Ishikawa (cell line): ENCODE measurements around the gene MYH7B.
A peak's percentile ranks its signal among the peaks of the same experiment; 100 is the strongest.

Source experiments
- CEBPB ChIP-seq: IDR thresholded peaks from 2 replicates; pipeline ENCODE4 v1.6.1; 2012
- CREB1 ChIP-seq: IDR thresholded peaks from 2 replicates; pipeline ENCODE4 v1.6.1; 2012; ENCODE audit warnings: low read depth
- EGR1 ChIP-seq: IDR thresholded peaks from 2 replicates; pipeline ENCODE4 v1.6.1; 2012
- EP300 ChIP-seq: IDR thresholded peaks from 2 replicates; pipeline ENCODE4 v1.6.1; 2012; ENCODE audit warnings: borderline replicate concordance
- FOXM1 ChIP-seq: IDR thresholded peaks from 2 replicates; pipeline ENCODE4 v1.6.1; 2012; ENCODE audit warnings: low read depth, borderline replicate concordance
- NFIC ChIP-seq: IDR thresholded peaks from 2 replicates; pipeline ENCODE4 v1.6.1; 2012
- RAD21 ChIP-seq: IDR thresholded peaks from 2 replicates; pipeline ENCODE4 v1.6.1; 2012; ENCODE audit warnings: low read depth
- TAF1 ChIP-seq: IDR thresholded peaks from 2 replicates; pipeline ENCODE4 v1.6.1; 2012; ENCODE audit warnings: low read depth, mild to moderate bottlenecking
- TCF12 ChIP-seq: IDR thresholded peaks from 2 replicates; pipeline ENCODE4 v1.6.1; 2012; ENCODE audit warnings: low read depth
- TEAD4 ChIP-seq: IDR thresholded peaks from 2 replicates; pipeline ENCODE4 v1.6.1; 2012
- YY1 ChIP-seq: IDR thresholded peaks from 2 replicates; pipeline ENCODE4 v1.6.1; 2012; ENCODE audit warnings: low read depth
- ZBTB7A ChIP-seq: IDR thresholded peaks from 2 replicates; pipeline ENCODE4 v1.6.1; 2012; ENCODE audit warnings: low read depth
- TF ChIP-seq, protein P1 (sequence below): IDR thresholded peaks from 2 replicates; pipeline ENCODE4 v1.6.1; 2012
- TF ChIP-seq, protein P2 (sequence below): IDR thresholded peaks from 2 replicates; pipeline ENCODE4 v1.6.1; 2012
- TF ChIP-seq, protein P3 (sequence below): IDR thresholded peaks from 2 replicates; pipeline ENCODE4 v1.6.1; 2012; ENCODE audit warnings: low read depth, mild to moderate bottlenecking

MYH7B gene

DNA sequence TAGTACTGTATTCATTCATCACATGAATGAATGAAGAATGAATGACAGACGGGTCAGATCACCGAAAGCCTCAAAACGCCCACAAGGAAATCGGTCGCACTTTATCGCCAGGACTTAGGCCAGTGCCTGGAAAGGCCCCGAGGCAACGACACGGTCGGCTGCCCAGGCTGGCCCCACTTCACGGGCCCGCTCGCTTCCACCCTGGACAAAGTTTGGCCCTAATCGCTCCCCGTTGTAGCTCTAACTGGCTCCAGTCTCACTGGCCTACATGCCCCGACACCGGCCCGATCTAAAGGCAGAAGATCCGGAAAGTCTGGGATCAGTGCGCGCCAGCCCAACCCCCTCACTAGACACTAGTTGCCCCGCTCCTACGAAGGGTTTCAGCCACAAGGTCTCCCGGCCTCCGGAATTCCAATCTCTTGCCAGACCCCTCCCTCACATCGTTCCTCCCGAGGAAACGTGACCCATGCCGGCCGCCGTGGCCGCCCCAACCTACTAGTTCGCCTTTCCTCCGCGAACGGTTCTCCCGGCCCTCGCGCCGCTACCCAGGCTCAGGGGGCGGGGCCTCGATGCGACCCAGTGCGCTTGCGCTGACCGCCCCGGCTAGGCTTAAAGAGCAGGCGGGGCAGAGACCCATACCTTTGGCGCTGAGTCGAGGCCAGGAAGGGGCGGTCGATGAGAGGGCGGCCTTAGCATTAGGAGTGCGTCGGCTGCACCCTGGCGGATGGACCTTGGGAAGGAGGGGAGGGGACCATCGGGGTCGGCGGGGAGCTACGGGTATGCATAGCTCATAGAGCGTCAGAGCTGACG, at the start of gene MYH7B, which contains the start of gene GSS:
MYH7B (plus strand) TSS at position 638 of the 810 bp plus-strand sequence. CDS start 22,138 bp downstream, outside the sequence.
GSS (minus strand) TSS at position 576 of the 810 bp plus-strand sequence. CDS start 3,954 bp downstream, outside the sequence.
- TF ChIP-seq, protein P1, sequence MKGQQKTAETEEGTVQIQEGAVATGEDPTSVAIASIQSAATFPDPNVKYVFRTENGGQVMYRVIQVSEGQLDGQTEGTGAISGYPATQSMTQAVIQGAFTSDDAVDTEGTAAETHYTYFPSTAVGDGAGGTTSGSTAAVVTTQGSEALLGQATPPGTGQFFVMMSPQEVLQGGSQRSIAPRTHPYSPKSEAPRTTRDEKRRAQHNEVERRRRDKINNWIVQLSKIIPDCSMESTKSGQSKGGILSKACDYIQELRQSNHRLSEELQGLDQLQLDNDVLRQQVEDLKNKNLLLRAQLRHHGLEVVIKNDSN: peak; percentile 4; the same call in 1 of the 2 replicates
- no peak for TF ChIP-seq EP300
- TF ChIP-seq CEBPB: no peak
- TF ChIP-seq TCF12: peak; percentile 66
- TF ChIP-seq NFIC: no peak
- no peak; the same call in 1 of the 2 replicates for TF ChIP-seq ZBTB7A
- TF ChIP-seq EGR1: no peak
- TF ChIP-seq TEAD4: peak; percentile 59
- TF ChIP-seq, protein P2, sequence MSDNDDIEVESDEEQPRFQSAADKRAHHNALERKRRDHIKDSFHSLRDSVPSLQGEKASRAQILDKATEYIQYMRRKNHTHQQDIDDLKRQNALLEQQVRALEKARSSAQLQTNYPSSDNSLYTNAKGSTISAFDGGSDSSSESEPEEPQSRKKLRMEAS: peak; percentile 32
- TF ChIP-seq YY1: peak; percentile 43; the same call in 1 of the 2 replicates
- TF ChIP-seq, protein P3, sequence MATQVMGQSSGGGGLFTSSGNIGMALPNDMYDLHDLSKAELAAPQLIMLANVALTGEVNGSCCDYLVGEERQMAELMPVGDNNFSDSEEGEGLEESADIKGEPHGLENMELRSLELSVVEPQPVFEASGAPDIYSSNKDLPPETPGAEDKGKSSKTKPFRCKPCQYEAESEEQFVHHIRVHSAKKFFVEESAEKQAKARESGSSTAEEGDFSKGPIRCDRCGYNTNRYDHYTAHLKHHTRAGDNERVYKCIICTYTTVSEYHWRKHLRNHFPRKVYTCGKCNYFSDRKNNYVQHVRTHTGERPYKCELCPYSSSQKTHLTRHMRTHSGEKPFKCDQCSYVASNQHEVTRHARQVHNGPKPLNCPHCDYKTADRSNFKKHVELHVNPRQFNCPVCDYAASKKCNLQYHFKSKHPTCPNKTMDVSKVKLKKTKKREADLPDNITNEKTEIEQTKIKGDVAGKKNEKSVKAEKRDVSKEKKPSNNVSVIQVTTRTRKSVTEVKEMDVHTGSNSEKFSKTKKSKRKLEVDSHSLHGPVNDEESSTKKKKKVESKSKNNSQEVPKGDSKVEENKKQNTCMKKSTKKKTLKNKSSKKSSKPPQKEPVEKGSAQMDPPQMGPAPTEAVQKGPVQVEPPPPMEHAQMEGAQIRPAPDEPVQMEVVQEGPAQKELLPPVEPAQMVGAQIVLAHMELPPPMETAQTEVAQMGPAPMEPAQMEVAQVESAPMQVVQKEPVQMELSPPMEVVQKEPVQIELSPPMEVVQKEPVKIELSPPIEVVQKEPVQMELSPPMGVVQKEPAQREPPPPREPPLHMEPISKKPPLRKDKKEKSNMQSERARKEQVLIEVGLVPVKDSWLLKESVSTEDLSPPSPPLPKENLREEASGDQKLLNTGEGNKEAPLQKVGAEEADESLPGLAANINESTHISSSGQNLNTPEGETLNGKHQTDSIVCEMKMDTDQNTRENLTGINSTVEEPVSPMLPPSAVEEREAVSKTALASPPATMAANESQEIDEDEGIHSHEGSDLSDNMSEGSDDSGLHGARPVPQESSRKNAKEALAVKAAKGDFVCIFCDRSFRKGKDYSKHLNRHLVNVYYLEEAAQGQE: no peak
- no peak for TF ChIP-seq FOXM1
- peak; percentile 70 for TF ChIP-seq RAD21
- TF ChIP-seq CREB1: peak; percentile 16; the same call in 1 of the 2 replicates
- TF ChIP-seq TAF1: peak; percentile 97

DNA sequence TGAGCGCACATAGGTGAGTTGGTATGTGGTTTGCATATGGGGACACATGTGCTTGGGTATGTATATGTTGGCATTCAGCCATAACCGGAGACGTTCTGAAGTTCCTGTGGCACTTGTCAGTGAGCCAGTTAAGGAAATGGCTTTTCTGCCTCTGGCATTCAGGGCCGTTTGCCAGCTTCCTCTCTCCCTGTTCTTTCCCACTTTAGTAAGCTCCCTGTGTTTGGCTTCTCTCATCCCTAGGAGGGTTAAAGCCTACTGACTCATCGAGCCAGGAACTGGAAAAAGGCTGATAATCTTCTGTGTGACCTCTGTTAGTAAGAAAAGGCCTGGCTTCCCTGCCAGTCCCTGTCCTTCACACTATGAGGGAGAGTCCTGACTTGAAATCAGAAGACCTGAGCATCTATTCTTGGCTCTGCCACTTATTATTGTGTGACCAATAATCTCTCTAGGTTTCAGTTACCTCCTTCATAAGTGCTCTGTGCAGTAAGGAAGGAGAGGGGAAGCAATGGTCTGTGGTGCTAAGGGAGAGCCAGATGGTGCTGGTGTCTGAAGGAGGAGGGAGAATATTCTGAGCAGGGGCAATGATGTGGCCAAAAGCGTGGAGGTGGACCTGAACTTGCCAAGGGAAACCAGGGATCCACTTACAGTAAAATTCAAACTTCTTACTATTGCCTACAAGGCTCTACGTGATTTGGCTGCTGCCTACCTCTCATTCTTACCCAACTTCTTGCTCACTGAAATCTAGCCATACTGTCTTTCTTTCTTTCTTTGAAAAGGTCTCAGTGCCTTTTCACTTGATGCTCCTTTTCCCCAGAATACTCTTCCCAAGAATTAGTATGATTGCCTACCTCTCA, 47.8 kb upstream of the MYH7B start:
- TF ChIP-seq, protein P3: no peak
- no peak for TF ChIP-seq FOXM1
- no peak for TF ChIP-seq EP300
- TF ChIP-seq, protein P1: no peak
- TF ChIP-seq CREB1: no peak
- no peak for TF ChIP-seq CEBPB
- TF ChIP-seq TAF1: no peak
- TF ChIP-seq, protein P2: no peak
- TF ChIP-seq YY1: no peak
- 0 out of 2 replicates have a peak, but pooled peaks have one; percentile 30 for TF ChIP-seq TCF12
- no peak for TF ChIP-seq TEAD4
- peak; percentile 86 for TF ChIP-seq NFIC
- TF ChIP-seq EGR1: no peak
- TF ChIP-seq ZBTB7A: no peak
- no peak for TF ChIP-seq RAD21

DNA sequence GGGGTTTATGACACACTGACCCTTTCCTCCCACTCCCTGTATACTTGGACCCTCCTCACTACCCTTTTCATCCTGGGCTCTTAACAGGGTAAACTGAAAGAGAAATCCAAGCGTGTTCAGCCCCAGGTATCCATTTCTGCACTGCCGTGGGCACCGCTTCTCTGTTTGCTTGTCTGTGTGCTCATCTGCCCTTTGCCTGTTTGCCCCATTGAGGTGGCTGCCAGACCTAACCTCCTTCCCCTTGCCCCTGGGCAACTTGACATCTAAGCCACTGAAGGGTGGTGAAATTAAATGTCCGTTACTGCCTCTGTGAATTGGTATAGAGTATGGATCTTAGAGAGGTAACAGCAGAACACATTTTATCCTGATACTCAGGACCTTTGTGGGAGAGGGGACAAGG, 40.5 kb upstream of the MYH7B start:
- TF ChIP-seq FOXM1 (no peak), RAD21 (no peak), ZBTB7A (no peak), EP300 (no peak)
- TF ChIP-seq, protein P3: no peak
- TF ChIP-seq, protein P1: no peak
- TF ChIP-seq, protein P2: no peak
